HG03460 (cell line): ENCODE measurements around the gene ACVR1.

Experiments
- ATAC-seq: cut with Tn5 transposase; IDR thresholded peaks from one replicate; pipeline ENCODE4 v1.9.1; 2021; ENCODE audit not compliant: unreplicated experiment

ACVR1 gene

GRCh38 chr2:157857881-157858280 lies 18.2 kb downstream of the ACVR1 start:
- no peak for ATAC-seq

- ATAC-seq: no peak
Observed at GRCh38 chr2:157856187-157856515, 20.0 kb downstream of the ACVR1 start.

GRCh38 chr2:157853820-157854219 lies 22.3 kb downstream of the ACVR1 start:
- ATAC-seq: no peak

GRCh38 chr2:157853211-157853610 lies 22.9 kb downstream of the ACVR1 start:
- no peak for ATAC-seq

- no peak for ATAC-seq
Observed at GRCh38 chr2:157849591-157849990, 26.5 kb downstream of the ACVR1 start.

- ATAC-seq: no peak
Observed at GRCh38 chr2:157848213-157848612, 27.9 kb downstream of the ACVR1 start.

- no peak for ATAC-seq
Observed at GRCh38 chr2:157845081-157845480, 31.0 kb downstream of the ACVR1 start.

- ATAC-seq: no peak
Observed at GRCh38 chr2:157843935-157844334, 32.2 kb downstream of the ACVR1 start.

GRCh38 chr2:157843081-157843480 lies 33.0 kb downstream of the ACVR1 start:
- no peak for ATAC-seq

- no peak for ATAC-seq
Observed at GRCh38 chr2:157842106-157842879, 33.8 kb downstream of the ACVR1 start.

GRCh38 chr2:157841485-157841884 lies 34.6 kb downstream of the ACVR1 start:
- no peak for ATAC-seq

- ATAC-seq: no peak
Observed at GRCh38 chr2:157840568-157841156, 35.5 kb downstream of the ACVR1 start.

- ATAC-seq: no peak
Observed at GRCh38 chr2:157839822-157840221, 36.3 kb downstream of the ACVR1 start.

- no peak for ATAC-seq
Observed at GRCh38 chr2:157839162-157839801, 36.8 kb downstream of the ACVR1 start.

GRCh38 chr2:157838442-157839161 lies 37.5 kb downstream of the ACVR1 start:
- ATAC-seq: no peak

- ATAC-seq: no peak
Observed at GRCh38 chr2:157837851-157838441, 38.2 kb downstream of the ACVR1 start.

- no peak for ATAC-seq
Observed at GRCh38 chr2:157836531-157836930, 39.6 kb downstream of the ACVR1 start.

- no peak for ATAC-seq
Observed at GRCh38 chr2:157835425-157835824, 40.7 kb downstream of the ACVR1 start.

- no peak for ATAC-seq
Observed at GRCh38 chr2:157835006-157835405, 41.1 kb downstream of the ACVR1 start.

- ATAC-seq: no peak
Observed at GRCh38 chr2:157833721-157834120, 42.4 kb downstream of the ACVR1 start.

GRCh38 chr2:157831573-157832315 lies 44.4 kb downstream of the ACVR1 start:
- no peak for ATAC-seq
